ENCODE data around the gene TESK2. TPM values are rescaled to one million over a fixed set of nuclear protein-coding genes. Genes with fewer than 3 reads are reported as not detected.
A peak's percentile ranks its signal among the peaks of the same experiment; 100 is the strongest.
"Not testable (repeated sequence)": the region's sequence is repeated elsewhere in the genome, so short reads cannot be mapped to it uniquely, and the experiment has no call there.

Gene TESK2
- 1.9 TPM in 1 of 2 replicates, not detected in the other for total RNA-seq (2014; rRNA removed; shearing (Covaris generic); ENCODE audit: low replicate concordance)

GRCh38 chr1:45490626-45491486 lies at the start of gene TESK2:
TSS of gene TESK2 (minus strand) at chr1:45491163. CDS start at chr1:45457785, 33,378 bp downstream.
- in situ Hi-C loops (cut with HindIII; ENCODE audit: low pct_unique_long_range_greater_than_20kb, low sequenced_read_pairs), result no loop called here
- DNase-seq (ENCODE audit: low read depth), result peak; percentile 100

- in situ Hi-C loops (cut with HindIII; ENCODE audit: low pct_unique_long_range_greater_than_20kb, low sequenced_read_pairs), result no loop called here
- no peak for DNase-seq (ENCODE audit: low read depth)
Measured at GRCh38 chr1:45536886-45537285, 45.9 kb upstream of the TESK2 start.

- in situ Hi-C loops (cut with HindIII; ENCODE audit: low pct_unique_long_range_greater_than_20kb, low sequenced_read_pairs), result no loop called here
- no peak for DNase-seq (ENCODE audit: low read depth)
Measured at GRCh38 chr1:45535988-45536766, 45.2 kb upstream of the TESK2 start.

GRCh38 chr1:45531873-45532272 lies 40.9 kb upstream of the TESK2 start:
- DNase-seq (ENCODE audit: low read depth), result no peak

GRCh38 chr1:45530632-45531135 lies 39.7 kb upstream of the TESK2 start:
- in situ Hi-C loops (cut with HindIII; ENCODE audit: low pct_unique_long_range_greater_than_20kb, low sequenced_read_pairs), result no loop called here
- DNase-seq (ENCODE audit: low read depth), result no peak

More at GRCh38 chr1:45531873-45532272, 40.9 kb upstream of the TESK2 start:
- in situ Hi-C loops (cut with HindIII; ENCODE audit: low pct_unique_long_range_greater_than_20kb, low sequenced_read_pairs), result no loop called here

- in situ Hi-C loops (cut with HindIII; ENCODE audit: low pct_unique_long_range_greater_than_20kb, low sequenced_read_pairs), result no loop called here
- no peak for DNase-seq (ENCODE audit: low read depth)
Measured at GRCh38 chr1:45526135-45526644, 35.2 kb upstream of the TESK2 start.

- in situ Hi-C loops (cut with HindIII; ENCODE audit: low pct_unique_long_range_greater_than_20kb, low sequenced_read_pairs); DNase-seq (ENCODE audit: low read depth): not testable (repeated sequence)
Measured at GRCh38 chr1:45523975-45524374, 33.0 kb upstream of the TESK2 start.

GRCh38 chr1:45523516-45523915 lies 32.6 kb upstream of the TESK2 start:
- DNase-seq (ENCODE audit: low read depth); in situ Hi-C loops (cut with HindIII; ENCODE audit: low pct_unique_long_range_greater_than_20kb, low sequenced_read_pairs): not testable (repeated sequence)

GRCh38 chr1:45522324-45523104 lies 31.6 kb upstream of the TESK2 start:
- in situ Hi-C loops (cut with HindIII; ENCODE audit: low pct_unique_long_range_greater_than_20kb, low sequenced_read_pairs), result no loop called here
- peak; percentile 88 for DNase-seq (ENCODE audit: low read depth)

GRCh38 chr1:45521413-45522323 lies 30.7 kb upstream of the TESK2 start, which contains the start of gene PRDX1:
TSS of gene PRDX1 (minus strand) at chr1:45521884. CDS start at chr1:45519043, 2,841 bp downstream.
- DNase-seq (ENCODE audit: low read depth), result peak; percentile 99
- in situ Hi-C loops (cut with HindIII; ENCODE audit: low pct_unique_long_range_greater_than_20kb, low sequenced_read_pairs), result no loop called here

GRCh38 chr1:45519774-45520173 lies 28.8 kb upstream of the TESK2 start:
- in situ Hi-C loops (cut with HindIII; ENCODE audit: low pct_unique_long_range_greater_than_20kb, low sequenced_read_pairs); DNase-seq (ENCODE audit: low read depth): not testable (repeated sequence)

- in situ Hi-C loops (cut with HindIII; ENCODE audit: low pct_unique_long_range_greater_than_20kb, low sequenced_read_pairs), result no loop called here
Measured at GRCh38 chr1:45518910-45519309, 27.9 kb upstream of the TESK2 start.

GRCh38 chr1:45518366-45518765 lies 27.4 kb upstream of the TESK2 start:
- in situ Hi-C loops (cut with HindIII; ENCODE audit: low pct_unique_long_range_greater_than_20kb, low sequenced_read_pairs); DNase-seq (ENCODE audit: low read depth): not testable (repeated sequence)

More at GRCh38 chr1:45518910-45519309, 27.9 kb upstream of the TESK2 start:
- no peak for DNase-seq (ENCODE audit: low read depth)

- DNase-seq (ENCODE audit: low read depth), result no peak
- in situ Hi-C loops (cut with HindIII; ENCODE audit: low pct_unique_long_range_greater_than_20kb, low sequenced_read_pairs), result no loop called here
Measured at GRCh38 chr1:45516465-45516864, 25.5 kb upstream of the TESK2 start.

GRCh38 chr1:45516036-45516435 lies 25.1 kb upstream of the TESK2 start:
- no peak for DNase-seq (ENCODE audit: low read depth)
- in situ Hi-C loops (cut with HindIII; ENCODE audit: low pct_unique_long_range_greater_than_20kb, low sequenced_read_pairs), result no loop called here

GRCh38 chr1:45513532-45514260 lies 22.7 kb upstream of the TESK2 start:
- DNase-seq (ENCODE audit: low read depth); in situ Hi-C loops (cut with HindIII; ENCODE audit: low pct_unique_long_range_greater_than_20kb, low sequenced_read_pairs): not testable (repeated sequence)

Measured in Caki2 (cell line).